Activated B cell treated with CpG ODN at 0.5 μM for 24 hours (primary cell): ENCODE data around the gene CIART. TPM values are rescaled to one million over a fixed set of nuclear protein-coding genes. Genes with fewer than 3 reads are reported as not detected.
"Not testable (repeated sequence)": the region's sequence is repeated elsewhere in the genome, so short reads cannot be mapped to it uniquely, and the experiment has no call there.

Source experiments
- ATAC-seq: fragments of 200-7000 bp; cut with Tn5 transposase; one replicate; pipeline ENCODE4 v1.10.0; 2021; ENCODE audit warnings: low read depth, mild to moderate bottlenecking, moderate library complexity
- CTCF ChIA-PET: fragments of 350-600 bp; sonication (Branson Sonifier 250); formaldehyde crosslinking; loops from one replicate; lab custom pipeline; 2021; ENCODE audit warnings: antibody characterized with exemption; lab: Charles Lee
- POLR2A ChIA-PET: fragments of 350-600 bp; sonication (Branson Sonifier 250); formaldehyde crosslinking; loops from one replicate; lab custom pipeline; 2021; ENCODE audit warnings: antibody characterized with exemption; lab: Charles Lee
- DNase-seq: peaks from one replicate; pipeline ENCODE4 v3.0.0; 2022
- H3K27ac Mint-ChIP-seq: one replicate; pipeline ENCODE4 v1.8.0; 2020; ENCODE audit warnings: mixed read lengths
- H3K27me3 Mint-ChIP-seq: one replicate; pipeline ENCODE4 v1.8.0; 2021; ENCODE audit warnings: mixed read lengths
- H3K36me3 Mint-ChIP-seq: one replicate; pipeline ENCODE4 v1.8.0; 2021; ENCODE audit warnings: low read depth, mixed read lengths
- H3K4me1 Mint-ChIP-seq: one replicate; pipeline ENCODE4 v1.8.0; 2021; ENCODE audit warnings: mixed read lengths
- H3K4me3 Mint-ChIP-seq: one replicate; pipeline ENCODE4 v1.8.0; 2020; ENCODE audit warnings: mild to moderate bottlenecking, mixed read lengths
- H3K9me3 Mint-ChIP-seq: one replicate; pipeline ENCODE4 v1.8.0; 2020; ENCODE audit warnings: mixed read lengths
- CTCF ChIP-seq: fragments of 200-600 bp; IDR thresholded peaks from one replicate; pipeline ENCODE4 v1.8.0; 2022; ENCODE audit warnings: antibody characterized with exemption, mild to moderate bottlenecking
- intact Hi-C: fragments of 100-400 bp; cut with micrococcal nuclease; formaldehyde crosslinking; loops from one replicate; pipeline ENCODE4 v1.15.1; 2024
- total RNA-seq: library from RNA; stranded (reverse); gene quantifications from 2 replicates; pipeline ENCODE4 v1.2.3, GENCODE V29; 2022

CIART gene
- total RNA-seq, 1 donor from 2014 or later, result 1.0 TPM

- no peak overlapping the region for H3K27ac Mint-ChIP-seq
- intact Hi-C loops, result loop anchor here (1.0 to 10.0 kb wide), 3 partner anchors 74 to 740 kb away; partner anchors contain the start of gene CERS2
- peaks cover 2% of the 10 kb centered on the region for H3K27me3 Mint-ChIP-seq
- peaks cover 17% of the 10 kb centered on the region for H3K36me3 Mint-ChIP-seq
- peaks cover 22% of the 10 kb centered on the region for H3K4me1 Mint-ChIP-seq
- no peak overlapping the region for H3K4me3 Mint-ChIP-seq
- H3K9me3 Mint-ChIP-seq, result no peaks in the 10 kb centered on the region
- ATAC-seq (peak; percentile 51), DNase-seq (peak; percentile 84)
- TF ChIP-seq CTCF, result no peak
- CTCF ChIA-PET, result interaction anchor here (1.0 to 1.5 kb wide), 2 partner anchors 47 to 48 kb away, joined by 3 to 5 read pairs; no protein-coding TSS in a partner anchor
- POLR2A ChIA-PET, result interaction anchor here (0.8 to 2.7 kb wide), 17 partner anchors 9 to 349 kb away, joined by 3 to 28 read pairs (median 7); partner anchors contain the start of genes CIART, PLEKHO1, PRPF3 and RPRD2
These were observed 47.6 kb upstream of the CIART start for GRCh38 chr1:150234566-150235293.

- Mint-ChIP-seq H3K4me3 (no peak overlapping the region), H3K36me3 (peaks cover 12% of the 10 kb centered on the region), H3K27ac (no peak overlapping the region), H3K27me3 (peaks cover 2% of the 10 kb centered on the region), H3K9me3 (no peaks in the 10 kb centered on the region), H3K4me1 (peaks cover 22% of the 10 kb centered on the region)
- ATAC-seq (no peak), DNase-seq (no peak)
- POLR2A ChIA-PET, result interaction anchor here (0.6 to 1.5 kb wide), 16 partner anchors 10 to 1304 kb away, joined by 3 to 23 read pairs (median 4); partner anchors contain the start of genes APH1A, RPRD2, TARS2 and VPS45
- intact Hi-C loops, result loop anchor here (2.0 to 10.0 kb wide), 2 partner anchors 75 to 739 kb away; partner anchors contain the start of gene CERS2
- CTCF ChIA-PET, result interaction anchor here (1.1 kb wide), 1 partner anchor 12 kb away, joined by 3 read pairs; no protein-coding TSS in a partner anchor
- no peak for TF ChIP-seq CTCF
These were observed 47.0 kb upstream of the CIART start for GRCh38 chr1:150235294-150235851.

GRCh38 chr1:150235852-150236613 is 46.3 kb upstream of the CIART start, which contains the start of gene ANP32E:
ANP32E (minus strand) TSS chr1:150236112; CDS start chr1:150235786, 326 bp downstream.
- TF ChIP-seq CTCF, result no peak
- intact Hi-C loops, result loop anchor here (1.0 to 10.0 kb wide), 6 partner anchors 23 to 739 kb away; partner anchors contain the start of genes APH1A, CERS2, CIART and RPRD2
- Mint-ChIP-seq H3K27ac (no peak within 1 kb of the TSS), H3K4me3 (no peak within 1 kb of the TSS), H3K9me3 (no peaks in the 10 kb centered on the region), H3K27me3 (peaks cover 2% of the 10 kb centered on the region), H3K36me3 (peaks cover 6% of the 10 kb centered on the region), H3K4me1 (peaks cover 22% of the 10 kb centered on the region)
- POLR2A ChIA-PET, result interaction anchor here (0.6 to 1.5 kb wide), 18 partner anchors 11 to 1303 kb away, joined by 3 to 23 read pairs (median 4); partner anchors contain the start of genes APH1A, RPRD2, TARS2 and VPS45
- ATAC-seq (peak; percentile 88), DNase-seq (peak; percentile 82)
- CTCF ChIA-PET, result interaction anchor here (1.1 to 1.4 kb wide), 2 partner anchors 13 to 20 kb away, joined by 3 to 4 read pairs; no protein-coding TSS in a partner anchor

DNA sequence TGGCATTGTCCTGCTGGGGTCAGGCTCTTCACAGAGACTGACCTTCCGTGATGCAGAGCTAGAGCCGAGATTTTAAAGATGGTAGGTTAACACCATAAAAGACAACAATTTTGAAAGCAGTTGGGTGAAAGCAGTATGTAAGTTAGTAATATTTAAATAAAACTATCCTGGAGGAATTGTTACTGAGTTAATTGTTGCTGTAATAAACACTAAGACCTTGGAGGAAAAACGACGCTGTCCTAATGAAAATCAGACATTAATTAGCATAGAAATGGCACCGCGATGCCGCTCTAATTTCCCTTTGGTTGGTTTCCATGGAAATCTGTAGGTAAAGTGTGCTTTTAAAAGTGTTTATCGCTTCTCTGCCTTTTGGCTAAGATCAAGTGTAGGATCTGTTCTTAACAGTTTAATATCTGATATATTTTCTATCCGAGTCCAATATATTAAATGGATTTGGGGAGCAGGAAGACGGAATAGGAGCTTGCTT is 45.7 kb upstream of the CIART start:
- no peak overlapping the region for H3K4me3 Mint-ChIP-seq
- intact Hi-C loops, result loop anchor here (1.0 to 10.0 kb wide), 5 partner anchors 23 to 738 kb away; partner anchors contain the start of genes APH1A, CERS2, CIART and RPRD2
- DNase-seq (no peak), ATAC-seq (no peak)
- CTCF ChIA-PET, result interaction anchor here (1.4 kb wide), 1 partner anchor 19 kb away, joined by 4 read pairs; no protein-coding TSS in a partner anchor
- H3K36me3 Mint-ChIP-seq, result peaks cover 6% of the 10 kb centered on the region
- peaks cover 22% of the 10 kb centered on the region for H3K4me1 Mint-ChIP-seq
- H3K9me3 Mint-ChIP-seq, result no peaks in the 10 kb centered on the region
- no peak for TF ChIP-seq CTCF
- peaks cover 2% of the 10 kb centered on the region for H3K27me3 Mint-ChIP-seq
- POLR2A ChIA-PET, result interaction anchor here (0.6 kb wide), 1 partner anchor 227 kb away, joined by 13 read pairs; no protein-coding TSS in a partner anchor
- no peak overlapping the region for H3K27ac Mint-ChIP-seq

- not testable (repeated sequence) for H3K27ac Mint-ChIP-seq, H3K4me3 Mint-ChIP-seq
These were observed 45.2 kb upstream of the CIART start for GRCh38 chr1:150237176-150237575.

More at GRCh38 chr1:150237176-150237575, 45.2 kb upstream of the CIART start:
- H3K9me3 Mint-ChIP-seq, H3K36me3 Mint-ChIP-seq, ATAC-seq, H3K27me3 Mint-ChIP-seq, POLR2A ChIA-PET, DNase-seq: not testable (repeated sequence)
- intact Hi-C loops, result loop anchor here (10.0 kb wide), 1 partner anchor 738 kb away; the partner anchor contains the start of gene CERS2
- CTCF ChIA-PET, result interaction anchor here (1.4 kb wide), 1 partner anchor 19 kb away, joined by 4 read pairs; no protein-coding TSS in a partner anchor
- peaks cover 22% of the 10 kb centered on the region for H3K4me1 Mint-ChIP-seq
